Measurements from ENCODE around the gene CTSG.

- TF ChIP-seq, protein P1, sequence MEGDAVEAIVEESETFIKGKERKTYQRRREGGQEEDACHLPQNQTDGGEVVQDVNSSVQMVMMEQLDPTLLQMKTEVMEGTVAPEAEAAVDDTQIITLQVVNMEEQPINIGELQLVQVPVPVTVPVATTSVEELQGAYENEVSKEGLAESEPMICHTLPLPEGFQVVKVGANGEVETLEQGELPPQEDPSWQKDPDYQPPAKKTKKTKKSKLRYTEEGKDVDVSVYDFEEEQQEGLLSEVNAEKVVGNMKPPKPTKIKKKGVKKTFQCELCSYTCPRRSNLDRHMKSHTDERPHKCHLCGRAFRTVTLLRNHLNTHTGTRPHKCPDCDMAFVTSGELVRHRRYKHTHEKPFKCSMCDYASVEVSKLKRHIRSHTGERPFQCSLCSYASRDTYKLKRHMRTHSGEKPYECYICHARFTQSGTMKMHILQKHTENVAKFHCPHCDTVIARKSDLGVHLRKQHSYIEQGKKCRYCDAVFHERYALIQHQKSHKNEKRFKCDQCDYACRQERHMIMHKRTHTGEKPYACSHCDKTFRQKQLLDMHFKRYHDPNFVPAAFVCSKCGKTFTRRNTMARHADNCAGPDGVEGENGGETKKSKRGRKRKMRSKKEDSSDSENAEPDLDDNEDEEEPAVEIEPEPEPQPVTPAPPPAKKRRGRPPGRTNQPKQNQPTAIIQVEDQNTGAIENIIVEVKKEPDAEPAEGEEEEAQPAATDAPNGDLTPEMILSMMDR (IDR thresholded peaks at IDR 0.05; ENCODE audit: low read length): no peak
- no peak for TF ChIP-seq EZH2 (optimal IDR thresholded peaks at IDR 0.05; ENCODE audit: low read depth, low read length)
These were observed 37.7 kb upstream of the CTSG start for GRCh38 chr14:24613747-24614146.

Data from MM.1S (cell line).